ENCODE results near the gene VIPR1. TPM values are rescaled to one million over a fixed set of nuclear protein-coding genes. Genes with fewer than 3 reads are reported as not detected.

VIPR1 gene
- total RNA-seq, 1 donor from 2014 or later = 6.1 TPM

GRCh38 chr3:42526616-42527367, 24.3 kb downstream of the VIPR1 start:
- H3K9me3 Mint-ChIP-seq (ENCODE audit: low read depth) = no peaks in the 10 kb centered on the region
- H3K4me3 Mint-ChIP-seq (ENCODE audit: unreplicated experiment) = no peak overlapping the region
- H3K36me3 Mint-ChIP-seq (ENCODE audit: low read depth) = no peaks in the 10 kb centered on the region
- H3K27ac Mint-ChIP-seq (ENCODE audit: unreplicated experiment) = no peak overlapping the region
- no peak for DNase-seq (ENCODE audit: low spot score)
- TF ChIP-seq, protein P1, sequence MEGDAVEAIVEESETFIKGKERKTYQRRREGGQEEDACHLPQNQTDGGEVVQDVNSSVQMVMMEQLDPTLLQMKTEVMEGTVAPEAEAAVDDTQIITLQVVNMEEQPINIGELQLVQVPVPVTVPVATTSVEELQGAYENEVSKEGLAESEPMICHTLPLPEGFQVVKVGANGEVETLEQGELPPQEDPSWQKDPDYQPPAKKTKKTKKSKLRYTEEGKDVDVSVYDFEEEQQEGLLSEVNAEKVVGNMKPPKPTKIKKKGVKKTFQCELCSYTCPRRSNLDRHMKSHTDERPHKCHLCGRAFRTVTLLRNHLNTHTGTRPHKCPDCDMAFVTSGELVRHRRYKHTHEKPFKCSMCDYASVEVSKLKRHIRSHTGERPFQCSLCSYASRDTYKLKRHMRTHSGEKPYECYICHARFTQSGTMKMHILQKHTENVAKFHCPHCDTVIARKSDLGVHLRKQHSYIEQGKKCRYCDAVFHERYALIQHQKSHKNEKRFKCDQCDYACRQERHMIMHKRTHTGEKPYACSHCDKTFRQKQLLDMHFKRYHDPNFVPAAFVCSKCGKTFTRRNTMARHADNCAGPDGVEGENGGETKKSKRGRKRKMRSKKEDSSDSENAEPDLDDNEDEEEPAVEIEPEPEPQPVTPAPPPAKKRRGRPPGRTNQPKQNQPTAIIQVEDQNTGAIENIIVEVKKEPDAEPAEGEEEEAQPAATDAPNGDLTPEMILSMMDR (IDR thresholded peaks at IDR 0.05) = no peak
- H3K27me3 Mint-ChIP-seq (ENCODE audit: low read depth) = peaks cover 7% of the 10 kb centered on the region
- H3K4me1 Mint-ChIP-seq (ENCODE audit: low read depth) = no peaks in the 10 kb centered on the region

DNA sequence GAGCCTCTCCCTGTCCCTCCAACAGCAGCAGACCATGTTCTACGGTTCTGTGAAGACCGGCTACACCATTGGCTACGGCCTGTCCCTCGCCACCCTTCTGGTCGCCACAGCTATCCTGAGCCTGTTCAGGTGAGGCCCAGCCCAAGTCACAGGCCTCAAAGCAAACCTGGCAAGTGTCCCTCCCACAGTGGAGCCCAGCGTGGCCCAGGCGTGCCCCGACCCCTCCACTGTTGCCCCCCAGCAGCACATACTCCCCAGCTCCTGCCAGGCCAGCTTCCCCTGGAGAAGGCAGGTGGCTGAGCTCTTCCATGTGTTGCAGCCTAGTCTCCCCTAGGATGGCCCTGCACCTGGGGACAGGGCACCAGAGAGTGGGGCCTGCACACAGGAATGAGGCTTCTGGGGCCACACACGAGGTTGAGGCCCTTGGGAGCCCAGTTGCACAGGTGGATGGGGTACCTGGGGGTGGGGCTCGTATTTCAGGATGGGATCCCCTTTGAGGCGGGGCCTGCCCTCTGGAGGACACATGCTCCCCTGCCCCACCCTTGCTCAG, 25.0 kb downstream of the VIPR1 start:
- H3K4me1 Mint-ChIP-seq (ENCODE audit: low read depth) = no peaks in the 10 kb centered on the region
- DNase-seq (ENCODE audit: low spot score) = no peak
- H3K27ac Mint-ChIP-seq (ENCODE audit: unreplicated experiment) = no peak overlapping the region
- TF ChIP-seq, protein P1 (IDR thresholded peaks at IDR 0.05) = no peak
- no peaks in the 10 kb centered on the region for H3K9me3 Mint-ChIP-seq (ENCODE audit: low read depth)
- H3K36me3 Mint-ChIP-seq (ENCODE audit: low read depth) = no peaks in the 10 kb centered on the region
- no peak overlapping the region for H3K4me3 Mint-ChIP-seq (ENCODE audit: unreplicated experiment)
- H3K27me3 Mint-ChIP-seq (ENCODE audit: low read depth) = peaks cover 7% of the 10 kb centered on the region

- DNase-seq (ENCODE audit: low spot score) = no peak
- Mint-ChIP-seq H3K4me3 (ENCODE audit: unreplicated experiment) (no peak overlapping the region), H3K4me1 (ENCODE audit: low read depth) (no peaks in the 10 kb centered on the region), H3K9me3 (ENCODE audit: low read depth) (no peaks in the 10 kb centered on the region), H3K27me3 (ENCODE audit: low read depth) (peaks cover 7% of the 10 kb centered on the region), H3K36me3 (ENCODE audit: low read depth) (no peaks in the 10 kb centered on the region), H3K27ac (ENCODE audit: unreplicated experiment) (no peak overlapping the region)
- TF ChIP-seq, protein P1 (IDR thresholded peaks at IDR 0.05) = no peak
These were observed 27.0 kb downstream of the VIPR1 start for GRCh38 chr3:42529468-42529867.

DNA sequence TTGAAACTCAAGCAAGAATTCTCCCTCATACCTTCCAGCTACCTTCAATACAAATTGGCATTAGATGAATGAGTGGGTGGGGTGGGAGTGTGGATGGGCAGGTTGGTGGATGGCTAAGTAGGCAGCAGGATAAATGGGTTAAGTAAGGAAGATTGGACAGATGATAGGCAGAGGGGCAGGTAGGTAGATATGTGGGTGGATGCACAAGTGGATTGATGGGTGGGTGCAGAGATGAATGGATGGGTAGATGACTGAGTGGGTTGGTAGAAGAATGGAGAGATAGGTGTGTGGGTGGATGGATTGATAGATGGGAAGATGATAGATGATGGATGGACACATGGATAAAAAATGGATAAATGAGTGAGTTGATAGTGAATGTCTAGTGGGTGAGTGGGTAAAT, 27.6 kb downstream of the VIPR1 start:
- H3K4me1 Mint-ChIP-seq (ENCODE audit: low read depth) = no peaks in the 10 kb centered on the region
- no peaks in the 10 kb centered on the region for H3K36me3 Mint-ChIP-seq (ENCODE audit: low read depth)
- H3K9me3 Mint-ChIP-seq (ENCODE audit: low read depth) = no peaks in the 10 kb centered on the region
- peaks cover 7% of the 10 kb centered on the region for H3K27me3 Mint-ChIP-seq (ENCODE audit: low read depth)
- TF ChIP-seq, protein P1 (IDR thresholded peaks at IDR 0.05) = no peak
- H3K4me3 Mint-ChIP-seq (ENCODE audit: unreplicated experiment) = no peak overlapping the region
- H3K27ac Mint-ChIP-seq (ENCODE audit: unreplicated experiment) = no peak overlapping the region
- DNase-seq (ENCODE audit: low spot score) = no peak

- Mint-ChIP-seq H3K27me3 (ENCODE audit: low read depth) (peaks cover 7% of the 10 kb centered on the region), H3K4me3 (ENCODE audit: unreplicated experiment) (no peak overlapping the region), H3K27ac (ENCODE audit: unreplicated experiment) (no peak overlapping the region)
These were observed 29.0 kb downstream of the VIPR1 start for GRCh38 chr3:42531470-42531869.

More at GRCh38 chr3:42531470-42531869, 29.0 kb downstream of the VIPR1 start:
- H3K4me1 Mint-ChIP-seq (ENCODE audit: low read depth) = no peaks in the 10 kb centered on the region
- no peaks in the 10 kb centered on the region for H3K9me3 Mint-ChIP-seq (ENCODE audit: low read depth)
- DNase-seq (ENCODE audit: low spot score) = no peak
- TF ChIP-seq, protein P1 (IDR thresholded peaks at IDR 0.05) = no peak
- no peaks in the 10 kb centered on the region for H3K36me3 Mint-ChIP-seq (ENCODE audit: low read depth)

All from chondrocyte (in vitro differentiated cells).